ENCODE results near the gene LPGAT1.

- TF ChIP-seq POLR2A (IDR thresholded peaks at IDR 0.05) (no peak), CTCF (IDR thresholded peaks at IDR 0.05) (no peak)
Measured at GRCh38 chr1:211732293-211732980, 98.1 kb downstream of the LPGAT1 start.

Measured in body of pancreas (tissue), 4 donors.